K562 (cell line): Measurements from ENCODE around the gene RNF19B. TPM values are rescaled to one million over a fixed set of nuclear protein-coding genes. Genes with fewer than 3 reads are reported as not detected.

Experiments
- ARID3B ChIP-seq: fragments of 250-450 bp; sonication (Bioruptor Pico); IDR thresholded peaks from 2 replicates; pipeline ENCODE4 v1.4.0; 2020; ENCODE audit warnings: borderline replicate concordance
- CBFB ChIP-seq: sonication (generic); formaldehyde crosslinking; IDR thresholded peaks from 2 replicates; pipeline ENCODE4 v1.4.0; 2020; ENCODE audit warnings: mild to moderate bottlenecking, missing genetic modification reagents
- CTCF ChIP-seq, 3 experiments: IDR thresholded peaks in 2 of 3; conservative IDR thresholded peaks in 1 of 3; 2 replicates each; pipeline ENCODE4 v1.5.1; 2011 to 2012; ENCODE audit warnings: low read length in 3 of 3, mild to moderate bottlenecking in 3 of 3, control low read depth in 2 of 3, improper control_type of control experiment in 1 of 3, inconsistent platforms in 1 of 3, low read depth in 1 of 3, mixed read lengths in 1 of 3, moderate library complexity in 1 of 3; ENCODE audit not compliant: insufficient read depth in 2 of 3
- ELF2 ChIP-seq: fragments of 250-450 bp; sonication (Bioruptor Pico); IDR thresholded peaks from 2 replicates; pipeline ENCODE4 v1.5.0; 2021; ENCODE audit warnings: mild to moderate bottlenecking
- GABPB2 ChIP-seq: fragments of 250-450 bp; sonication (Bioruptor Pico); conservative IDR thresholded peaks from 2 replicates; pipeline ENCODE4 v1.5.1; 2021; ENCODE audit warnings: mild to moderate bottlenecking
- MAZ ChIP-seq, 2 experiments: fragments of 450-650 bp in 1 of 2; sonication (generic) in 1 of 2; formaldehyde crosslinking; IDR thresholded peaks in 1 of 2; conservative IDR thresholded peaks in 1 of 2; 2 replicates each; pipeline versions ENCODE4 v1.4.0 to v1.5.0; 2020; ENCODE audit warnings: mild to moderate bottlenecking in 1 of 2, missing genetic modification reagents in 1 of 2
- NFYB ChIP-seq: IDR thresholded peaks from 2 replicates; pipeline ENCODE4 v1.6.1; 2011; ENCODE audit warnings: mild to moderate bottlenecking, moderate library complexity; ENCODE audit not compliant: insufficient read length; ENCODE audit errors: extremely low read depth
- NR2C2 ChIP-seq, 2 experiments: fragments of 200-800 bp in 1 of 2; sonication (Bioruptor generic) in 1 of 2; sonication (generic) in 1 of 2; formaldehyde crosslinking in 1 of 2; IDR thresholded peaks; 2 replicates each; pipeline versions ENCODE4 v1.6.1 to v1.8.0; 2016 to 2022; ENCODE audit warnings: mild to moderate bottlenecking in 1 of 2, missing compliant biosample characterization in 1 of 2, missing genetic modification characterization in 1 of 2, missing genetic modification reagents in 1 of 2
- PHB ChIP-seq: fragments of 250-450 bp; sonication (Bioruptor Pico); IDR thresholded peaks from 2 replicates; pipeline ENCODE4 v1.5.0; 2021
- RERE ChIP-seq: sonication (generic); formaldehyde crosslinking; IDR thresholded peaks from 2 replicates; pipeline ENCODE4 v1.8.0; 2023; ENCODE audit warnings: missing genetic modification reagents, mild to moderate bottlenecking, borderline replicate concordance
- SRSF3 ChIP-seq: fragments of 200-400 bp; formaldehyde crosslinking; IDR thresholded peaks from 2 replicates; pipeline ENCODE4 v1.6.1; 2016; ENCODE audit warnings: mild to moderate bottlenecking, low read length, moderate library complexity; ENCODE audit not compliant: insufficient read depth
- SRSF7 ChIP-seq: fragments of 200-400 bp; formaldehyde crosslinking; optimal IDR thresholded peaks from 2 replicates; pipeline ENCODE3; 2017; ENCODE audit warnings: mild to moderate bottlenecking, low read depth, low read length
- TAF7 ChIP-seq: fragments of 450-650 bp; IDR thresholded peaks from 2 replicates; pipeline ENCODE4 v1.6.1; 2016; ENCODE audit warnings: missing genetic modification characterization, missing compliant biosample characterization
- ZKSCAN8 ChIP-seq: fragments of 200-800 bp; sonication (Bioruptor generic); IDR thresholded peaks from 2 replicates; pipeline ENCODE4 v1.6.1; 2016; ENCODE audit warnings: missing genetic modification characterization, missing compliant biosample characterization
- ZNF143 ChIP-seq: sonication (generic); formaldehyde crosslinking; IDR thresholded peaks from 2 replicates; pipeline ENCODE4 v1.9.0; 2022; ENCODE audit warnings: mild to moderate bottlenecking, missing genetic modification reagents
- ZNF175 ChIP-seq: fragments of 200-800 bp; sonication (Bioruptor generic); IDR thresholded peaks from 2 replicates; pipeline ENCODE4 v1.6.1; 2016; ENCODE audit warnings: low read depth, mild to moderate bottlenecking, missing genetic modification characterization, missing compliant biosample characterization
- ZNF24 ChIP-seq: fragments of 450-650 bp; IDR thresholded peaks from 2 replicates; pipeline ENCODE4 v1.6.1; 2016
- ZNF41 ChIP-seq: fragments of 250-450 bp; sonication (Bioruptor Pico); conservative IDR thresholded peaks from 2 replicates; pipeline ENCODE4 v1.4.0; 2020; ENCODE audit warnings: mild to moderate bottlenecking
- ZNF778 ChIP-seq: fragments of 450-650 bp; formaldehyde crosslinking; IDR thresholded peaks from 2 replicates; pipeline ENCODE4 v1.4.0; 2020; ENCODE audit warnings: mild to moderate bottlenecking, moderate library complexity
- polyA plus RNA-seq, 8 experiments: library from polyadenylated mRNA; depleted of rRNA in 4 of 8; stranded (reverse) in 5 of 8; unstranded in 3 of 8; fragments of >200 nt; fragmentation: Nextera tagmentation in 2 of 8; fragmentation: Illumina TruSeq in 1 of 8; extraction: Ambion mirVana in 2 of 8; extraction: Trizol in 1 of 8; gene quantifications; 2 replicates each; pipeline versions ENCODE4 v1.2.1 to v1.2.3, GENCODE V29; 2011 to 2014; ENCODE audit warnings: inconsistent platforms in 1 of 8, missing spikeins in 1 of 8
- total RNA-seq, 7 experiments: library from RNA; depleted of rRNA in 6 of 7; stranded (reverse); fragments of >200 nt in 6 of 7; fragmentation: Illumina TruSeq in 2 of 7; extraction: Trizol in 2 of 7; gene quantifications; 2 replicates each; pipeline versions ENCODE4 v1.2.1 to v1.2.3, GENCODE V29; 2011 to 2021; ENCODE audit warnings: low replicate concordance in 1 of 7

Gene RNF19B
- total and polyA plus RNA-seq, 9 of the 15 experiments (the other 6 are each of a cell fraction or from before 2014, with no cell fraction given): 2.6 to 14.9 (median 10.1) TPM

- TF ChIP-seq ARID3B (CRISPR knock-in tag) (no peak), ZNF143 (CRISPR knock-in tag) (no peak), CBFB (CRISPR knock-in tag) (no peak), MAZ (CRISPR knock-in tag; conservative IDR thresholded peaks at IDR 0.05 in 1 of 2, IDR thresholded peaks at IDR 0.05 in 1 of 2) (peak in 1 of 2 experiments; percentile 51; a peak in 3 of 4 replicates), ZNF778 (CRISPR knock-in tag) (no peak), ZKSCAN8 (CRISPR knock-in tag) (no peak), ZNF24 (peak; percentile 11; the same call in 1 of the 2 replicates), TAF7 (tag) (no peak), ZNF41 (CRISPR knock-in tag) (no peak), SRSF7 (no peak), CTCF (IDR thresholded peaks at IDR 0.05 in 2 of 3, conservative IDR thresholded peaks at IDR 0.05 in 1 of 3; ENCODE audit: insufficient read depth in 2 of 3, low read depth in 1 of 3, low read length in 3 of 3) (no peak), GABPB2 (CRISPR knock-in tag) (no peak), RERE (CRISPR knock-in tag) (0 out of 2 replicates have a peak, but pooled peaks have one; percentile 9), NFYB (no peak), NR2C2 (CRISPR knock-in tag; IDR thresholded peaks at IDR 0.05) (no peak), NR2C2 (tag; IDR thresholded peaks at IDR 0.05) (no peak; the same call in 1 of the 2 replicates), SRSF3 (no peak), PHB (peak; percentile 56; the same call in 1 of the 2 replicates), ELF2 (no peak), ZNF175 (CRISPR knock-in tag) (no peak)
These were observed 706 bp downstream of the RNF19B start (continued) for GRCh38 chr1:32963746-32964460.
